Nephron progenitor cell (in vitro differentiated cells): ENCODE results near the gene INTS6.

Source experiments
- DNase-seq: peaks from one replicate; pipeline ENCODE4 v3.0.0; 2021
- H3K27ac Mint-ChIP-seq: 2 replicates; pipeline ENCODE4 v1.8.0; 2021; ENCODE audit warnings: mild to moderate bottlenecking, moderate library complexity, mixed read lengths
- H3K27me3 Mint-ChIP-seq: 2 replicates; pipeline ENCODE4 v1.8.0; 2021; ENCODE audit warnings: mild to moderate bottlenecking, low read depth, mixed read lengths; ENCODE audit not compliant: poor library complexity
- H3K36me3 Mint-ChIP-seq: 2 replicates; pipeline ENCODE4 v1.8.0; 2021; ENCODE audit warnings: low read depth, mixed read lengths
- H3K4me1 Mint-ChIP-seq: 2 replicates; pipeline ENCODE4 v1.8.0; 2021; ENCODE audit warnings: mixed read lengths
- H3K4me3 Mint-ChIP-seq: 2 replicates; pipeline ENCODE4 v1.8.0; 2021; ENCODE audit warnings: mild to moderate bottlenecking, moderate library complexity, mixed read lengths
- H3K9me3 Mint-ChIP-seq: 2 replicates; pipeline ENCODE4 v1.8.0; 2021; ENCODE audit warnings: mild to moderate bottlenecking, moderate library complexity, mixed read lengths
- TF ChIP-seq, protein P1 (sequence below): fragments of 200-600 bp; sonication (generic); IDR thresholded peaks from 2 replicates; pipeline ENCODE4 v1.5.0; 2021; ENCODE audit warnings: antibody characterized with exemption

INTS6 gene

DNA sequence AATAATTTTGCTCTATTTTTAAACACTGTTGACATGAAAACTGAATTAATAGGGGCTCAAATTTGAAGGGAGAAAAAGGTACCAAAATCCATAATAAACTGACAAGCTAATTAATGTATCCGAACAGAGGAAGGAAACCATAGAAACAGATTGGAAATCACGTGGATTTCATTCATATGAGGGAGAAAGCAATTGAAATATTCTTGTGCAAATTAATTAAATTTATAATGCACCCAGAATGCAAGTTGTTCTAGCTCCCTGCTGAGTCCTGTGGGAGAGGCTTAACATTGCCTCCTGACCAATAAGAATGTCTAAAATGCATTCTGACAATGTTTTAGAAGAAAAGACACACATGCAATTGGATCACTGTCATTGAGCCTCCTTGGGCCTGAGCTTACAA is 131.0 kb downstream of the INTS6 start:
- TF ChIP-seq, protein P1, sequence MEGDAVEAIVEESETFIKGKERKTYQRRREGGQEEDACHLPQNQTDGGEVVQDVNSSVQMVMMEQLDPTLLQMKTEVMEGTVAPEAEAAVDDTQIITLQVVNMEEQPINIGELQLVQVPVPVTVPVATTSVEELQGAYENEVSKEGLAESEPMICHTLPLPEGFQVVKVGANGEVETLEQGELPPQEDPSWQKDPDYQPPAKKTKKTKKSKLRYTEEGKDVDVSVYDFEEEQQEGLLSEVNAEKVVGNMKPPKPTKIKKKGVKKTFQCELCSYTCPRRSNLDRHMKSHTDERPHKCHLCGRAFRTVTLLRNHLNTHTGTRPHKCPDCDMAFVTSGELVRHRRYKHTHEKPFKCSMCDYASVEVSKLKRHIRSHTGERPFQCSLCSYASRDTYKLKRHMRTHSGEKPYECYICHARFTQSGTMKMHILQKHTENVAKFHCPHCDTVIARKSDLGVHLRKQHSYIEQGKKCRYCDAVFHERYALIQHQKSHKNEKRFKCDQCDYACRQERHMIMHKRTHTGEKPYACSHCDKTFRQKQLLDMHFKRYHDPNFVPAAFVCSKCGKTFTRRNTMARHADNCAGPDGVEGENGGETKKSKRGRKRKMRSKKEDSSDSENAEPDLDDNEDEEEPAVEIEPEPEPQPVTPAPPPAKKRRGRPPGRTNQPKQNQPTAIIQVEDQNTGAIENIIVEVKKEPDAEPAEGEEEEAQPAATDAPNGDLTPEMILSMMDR = no peak
- Mint-ChIP-seq H3K4me3 (no peak overlapping the region), H3K27ac (no peak overlapping the region), H3K9me3 (no peaks in the 10 kb centered on the region), H3K27me3 (peaks cover 19% of the 10 kb centered on the region), H3K36me3 (no peaks in the 10 kb centered on the region), H3K4me1 (no peaks in the 10 kb centered on the region)
- no peak for DNase-seq

GRCh38 chr13:51318876-51319275 is 134.0 kb downstream of the INTS6 start:
- H3K4me1 Mint-ChIP-seq = peaks cover 10% of the 10 kb centered on the region
- no peak overlapping the region for H3K4me3 Mint-ChIP-seq
- peaks cover 18% of the 10 kb centered on the region for H3K27me3 Mint-ChIP-seq
- no peak overlapping the region for H3K27ac Mint-ChIP-seq
- no peaks in the 10 kb centered on the region for H3K9me3 Mint-ChIP-seq
- TF ChIP-seq, protein P1 = no peak
- no peaks in the 10 kb centered on the region for H3K36me3 Mint-ChIP-seq
- DNase-seq = no peak

DNA sequence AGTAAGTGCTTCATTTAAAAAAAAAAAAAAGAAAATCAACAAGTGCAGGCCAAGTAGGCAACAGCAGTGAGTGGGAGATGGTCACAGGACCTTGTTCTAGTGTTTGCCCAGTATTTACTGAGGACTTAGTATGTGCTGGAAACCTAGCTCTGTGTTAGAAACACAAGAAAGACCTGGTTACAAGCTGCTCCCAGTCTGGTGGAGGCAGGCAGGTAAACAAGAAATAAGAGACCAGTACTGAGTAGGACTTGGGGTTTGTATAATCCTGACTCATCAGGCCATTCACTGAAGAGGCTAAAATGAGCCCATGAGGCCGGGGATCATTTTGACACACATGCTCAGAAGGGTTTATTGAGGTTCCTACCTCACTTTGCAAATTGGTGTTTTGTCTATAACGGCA is 134.8 kb downstream of the INTS6 start:
- Mint-ChIP-seq H3K4me1 (peaks cover 10% of the 10 kb centered on the region), H3K27me3 (peaks cover 17% of the 10 kb centered on the region), H3K27ac (no peak overlapping the region), H3K9me3 (no peaks in the 10 kb centered on the region), H3K36me3 (no peaks in the 10 kb centered on the region), H3K4me3 (no peak overlapping the region)
- TF ChIP-seq, protein P1 = no peak
- no peak for DNase-seq

DNA sequence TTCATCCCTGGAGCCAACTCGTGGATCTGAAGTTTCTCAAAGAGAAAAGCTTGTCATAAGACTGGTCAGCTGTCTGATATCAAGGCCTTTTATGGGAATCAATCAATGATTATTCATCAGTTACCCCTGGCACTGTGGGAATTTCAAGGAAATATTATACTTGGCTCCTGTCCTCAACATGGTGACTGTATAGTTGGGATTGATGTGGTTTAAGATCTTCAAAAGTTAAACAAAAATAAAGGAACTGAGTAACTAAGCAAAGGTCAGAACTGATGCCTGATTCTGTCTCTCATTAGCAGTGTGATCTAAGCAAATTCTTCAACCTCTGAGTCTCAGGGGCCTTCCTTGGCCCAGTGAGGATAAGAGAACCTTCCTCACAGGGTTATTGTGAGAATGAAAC is 135.6 kb downstream of the INTS6 start:
- H3K4me1 Mint-ChIP-seq = peaks cover 10% of the 10 kb centered on the region
- no peak overlapping the region for H3K4me3 Mint-ChIP-seq
- no peaks in the 10 kb centered on the region for H3K9me3 Mint-ChIP-seq
- H3K27ac Mint-ChIP-seq = no peak overlapping the region
- no peak for DNase-seq
- peaks cover 17% of the 10 kb centered on the region for H3K27me3 Mint-ChIP-seq
- TF ChIP-seq, protein P1 = no peak
- no peaks in the 10 kb centered on the region for H3K36me3 Mint-ChIP-seq

GRCh38 chr13:51313619-51314018 is 139.2 kb downstream of the INTS6 start:
- DNase-seq = no peak
- H3K27me3 Mint-ChIP-seq = peaks cover 9% of the 10 kb centered on the region
- TF ChIP-seq, protein P1 = no peak
- no peak overlapping the region for H3K27ac Mint-ChIP-seq
- H3K36me3 Mint-ChIP-seq = no peaks in the 10 kb centered on the region
- H3K4me1 Mint-ChIP-seq = peaks cover 10% of the 10 kb centered on the region
- no peak overlapping the region for H3K4me3 Mint-ChIP-seq
- H3K9me3 Mint-ChIP-seq = no peaks in the 10 kb centered on the region

GRCh38 chr13:51311957-51312520 is 140.8 kb downstream of the INTS6 start:
- Mint-ChIP-seq H3K27me3 (peaks cover 9% of the 10 kb centered on the region), H3K27ac (no peak overlapping the region), H3K36me3 (no peaks in the 10 kb centered on the region), H3K9me3 (no peaks in the 10 kb centered on the region), H3K4me3 (no peak overlapping the region), H3K4me1 (peaks cover 10% of the 10 kb centered on the region)
- no peak for DNase-seq
- TF ChIP-seq, protein P1 = no peak
